ENCODE results near the gene PTPRS.

PTPRS gene

DNA sequence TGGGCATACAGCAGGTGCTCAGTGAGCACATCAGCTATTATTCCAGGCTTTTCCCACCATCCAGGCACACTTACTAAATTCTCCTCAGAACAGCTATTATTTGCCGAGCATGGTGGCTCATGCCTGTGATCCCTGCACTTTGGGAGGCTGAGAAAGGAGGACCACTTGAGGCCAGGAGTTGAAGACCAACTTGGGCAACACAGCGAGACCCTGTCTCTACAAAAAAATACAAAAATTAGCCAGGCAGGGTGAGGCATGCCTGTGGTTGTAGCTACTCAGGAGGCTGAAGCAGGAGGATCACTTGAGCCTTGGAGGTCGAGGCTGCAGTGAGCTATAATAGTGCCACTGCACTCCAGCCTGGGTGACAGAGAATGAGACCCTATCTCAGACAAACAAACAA is 35.4 kb downstream of the PTPRS start:
- no peak for DNase-seq

DNA sequence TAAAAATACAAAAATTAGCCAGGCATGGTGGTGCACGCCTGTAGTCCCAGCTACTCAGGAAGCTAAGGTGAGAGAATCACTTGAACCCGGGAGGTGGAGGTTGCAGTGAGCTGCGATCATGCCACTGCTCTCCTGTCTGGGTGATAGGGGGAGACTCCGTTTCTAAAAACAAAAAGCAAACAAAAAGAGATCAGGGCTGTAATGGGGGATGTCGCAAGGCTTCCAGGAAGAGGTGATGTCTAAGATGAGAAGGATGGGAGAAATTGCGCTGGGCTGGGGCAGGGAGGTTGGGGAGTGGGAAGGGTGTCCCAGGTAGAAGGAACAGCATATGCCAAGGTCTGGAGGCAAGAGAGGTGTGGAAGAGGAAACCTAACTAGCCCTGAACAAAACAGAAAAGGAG is 36.1 kb downstream of the PTPRS start:
- no peak for DNase-seq

DNA sequence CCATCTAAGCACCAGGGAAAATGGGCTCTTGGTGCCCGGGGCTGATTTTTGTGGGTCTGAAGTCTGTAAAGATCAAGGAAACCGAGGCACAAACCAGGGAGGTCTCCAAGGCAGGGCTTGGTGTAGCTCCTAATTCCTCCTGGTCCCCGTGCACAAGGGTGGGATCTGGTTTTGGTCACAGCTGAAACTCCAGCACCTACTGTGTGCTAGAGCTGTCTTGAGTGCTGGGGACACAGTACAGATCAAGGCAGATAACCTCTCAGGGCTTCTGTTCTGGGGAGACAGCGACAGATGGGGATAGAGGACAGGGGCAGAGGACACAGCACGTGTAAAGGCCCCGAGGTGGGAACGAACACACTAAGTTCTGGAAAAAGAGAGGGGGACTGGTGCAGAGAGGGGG is 37.4 kb downstream of the PTPRS start:
- DNase-seq = no peak

DNA sequence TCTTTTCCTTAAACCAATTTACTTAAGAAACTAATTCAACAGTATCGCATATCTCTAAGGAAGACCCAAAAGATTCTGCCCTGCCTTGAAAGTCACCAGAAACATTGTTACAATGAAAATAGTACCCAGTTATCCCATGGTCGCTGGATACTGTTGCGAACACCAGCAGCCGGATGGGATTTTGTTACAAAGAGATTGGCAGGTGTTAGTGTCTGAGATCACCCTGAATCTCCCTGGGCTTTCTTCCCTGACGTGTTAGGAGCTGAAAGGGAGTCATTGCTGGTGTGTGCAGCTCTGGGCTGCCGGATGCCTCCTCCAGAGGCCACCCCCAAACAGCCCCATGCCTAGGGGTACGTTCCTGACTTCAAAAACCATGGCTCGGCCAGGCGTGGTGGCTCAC is 38.2 kb downstream of the PTPRS start:
- DNase-seq = no peak

DNA sequence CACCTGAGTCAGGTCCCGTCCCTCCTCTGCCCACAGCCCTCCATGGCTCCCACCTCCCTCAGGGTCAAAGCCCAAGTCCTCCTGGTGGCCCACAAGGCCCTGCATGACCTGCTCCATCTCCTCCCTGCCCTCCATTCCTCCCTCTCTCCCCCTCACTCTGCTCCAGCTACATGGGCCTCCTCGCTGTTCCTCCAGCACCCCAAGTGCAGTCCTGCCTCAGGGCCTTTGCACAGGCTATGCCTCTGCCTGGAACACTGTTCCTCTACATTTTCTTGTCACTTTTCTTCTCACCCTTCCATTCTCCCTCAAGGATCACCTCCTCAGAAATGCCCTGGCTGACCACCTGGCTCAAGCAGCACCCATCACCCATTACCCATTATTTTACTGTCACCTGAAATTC is 41.5 kb downstream of the PTPRS start:
- DNase-seq = no peak

DNA sequence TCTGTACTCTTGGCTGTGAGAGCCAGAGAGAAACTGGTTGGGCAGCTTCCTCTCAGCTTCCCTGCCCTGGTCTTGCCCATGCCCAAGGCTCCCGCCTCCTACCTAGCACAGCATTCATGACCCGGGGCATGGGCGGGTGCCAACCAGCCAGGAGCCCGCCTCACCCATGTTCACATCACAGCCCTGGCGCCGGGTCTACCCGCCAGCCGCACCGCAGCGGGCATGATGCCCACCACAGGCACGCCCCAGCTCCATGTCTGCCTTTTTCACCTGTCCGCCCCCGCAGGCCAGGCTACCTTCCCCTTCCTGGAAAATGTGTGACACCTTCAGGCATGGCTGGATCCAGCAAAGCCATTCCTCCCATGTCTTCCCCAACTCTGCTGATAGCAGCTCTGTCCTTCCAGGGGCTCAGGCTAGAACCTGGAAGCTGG is 42.1 kb downstream of the PTPRS start:
- DNase-seq = no peak

DNA sequence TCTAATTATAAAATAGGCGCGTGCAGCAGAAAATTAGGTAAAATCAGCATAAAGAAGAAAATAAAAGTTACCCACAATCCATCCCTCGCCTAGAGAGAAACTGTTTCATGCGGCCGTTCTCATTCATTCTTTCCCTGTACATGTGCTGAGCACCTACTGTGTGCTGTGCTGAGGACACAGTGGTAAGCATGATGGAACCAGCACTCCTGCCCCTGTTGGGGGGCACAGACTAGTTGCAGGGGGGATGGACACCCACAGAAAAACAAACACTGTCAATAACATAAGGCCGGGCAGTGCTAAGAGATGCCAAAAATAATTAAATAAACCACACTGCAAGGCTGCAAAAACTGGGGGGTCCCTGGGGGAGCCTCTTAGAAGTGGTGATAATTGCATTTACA is 43.3 kb downstream of the PTPRS start:
- no peak for DNase-seq

DNA sequence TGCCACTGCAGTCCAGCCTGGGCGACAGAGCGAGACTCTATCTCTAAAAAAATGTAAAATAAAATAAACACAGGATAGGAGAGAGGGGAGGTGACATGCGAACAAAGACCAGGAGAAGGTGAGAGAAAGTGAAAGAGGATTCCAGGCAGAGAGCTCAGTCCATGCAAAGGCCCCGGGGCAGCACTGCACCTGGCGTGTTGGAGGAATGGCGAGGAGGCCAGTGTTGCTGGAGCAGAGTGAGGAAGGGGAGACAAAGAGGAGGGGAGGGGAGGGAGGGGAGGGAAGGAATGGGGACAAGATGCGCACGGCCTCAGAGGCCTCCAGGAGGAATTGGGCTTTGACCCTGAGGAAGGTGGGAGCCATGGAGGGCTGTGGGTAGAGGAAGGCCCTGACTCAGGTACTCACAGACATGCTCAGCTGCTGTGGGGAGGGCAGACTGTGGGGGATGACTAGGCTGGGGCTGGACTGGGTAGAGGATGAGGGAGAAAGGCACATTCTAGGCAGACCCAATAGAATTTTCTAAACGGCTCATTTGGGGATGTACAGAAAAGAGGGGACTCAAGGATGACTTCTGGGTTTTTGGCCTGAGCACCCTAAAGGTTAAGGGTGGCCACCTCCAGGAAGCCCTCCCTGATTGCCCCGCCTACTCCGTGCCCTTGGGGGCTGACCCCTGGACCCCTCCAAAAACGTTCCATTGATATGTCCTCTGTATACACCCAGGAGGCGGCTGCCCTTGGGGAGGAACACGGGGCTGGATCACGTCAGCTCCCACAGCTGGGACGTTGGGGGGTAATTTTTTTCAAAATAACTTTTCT is 43.9 kb downstream of the PTPRS start:
- no peak for DNase-seq

DNA sequence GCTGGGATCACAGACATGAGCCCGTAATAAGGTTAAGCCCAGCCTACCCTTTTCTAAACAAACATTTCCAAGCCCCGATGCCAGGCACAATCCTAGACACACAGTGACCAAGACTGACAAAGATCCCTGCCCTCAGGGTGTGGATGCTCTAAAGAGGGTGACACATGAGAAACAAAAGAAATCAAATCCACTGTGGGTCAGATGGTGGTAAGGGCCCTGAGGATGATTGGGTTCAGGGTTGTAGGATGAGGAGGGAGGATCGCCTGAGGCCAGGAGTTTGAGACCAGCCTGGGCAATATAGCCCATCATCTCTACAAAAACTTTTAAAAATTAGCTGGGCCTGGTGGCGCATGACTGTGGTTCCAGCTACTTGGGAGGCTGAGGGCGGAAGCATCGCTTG is 44.6 kb downstream of the PTPRS start:
- DNase-seq = no peak

DNA sequence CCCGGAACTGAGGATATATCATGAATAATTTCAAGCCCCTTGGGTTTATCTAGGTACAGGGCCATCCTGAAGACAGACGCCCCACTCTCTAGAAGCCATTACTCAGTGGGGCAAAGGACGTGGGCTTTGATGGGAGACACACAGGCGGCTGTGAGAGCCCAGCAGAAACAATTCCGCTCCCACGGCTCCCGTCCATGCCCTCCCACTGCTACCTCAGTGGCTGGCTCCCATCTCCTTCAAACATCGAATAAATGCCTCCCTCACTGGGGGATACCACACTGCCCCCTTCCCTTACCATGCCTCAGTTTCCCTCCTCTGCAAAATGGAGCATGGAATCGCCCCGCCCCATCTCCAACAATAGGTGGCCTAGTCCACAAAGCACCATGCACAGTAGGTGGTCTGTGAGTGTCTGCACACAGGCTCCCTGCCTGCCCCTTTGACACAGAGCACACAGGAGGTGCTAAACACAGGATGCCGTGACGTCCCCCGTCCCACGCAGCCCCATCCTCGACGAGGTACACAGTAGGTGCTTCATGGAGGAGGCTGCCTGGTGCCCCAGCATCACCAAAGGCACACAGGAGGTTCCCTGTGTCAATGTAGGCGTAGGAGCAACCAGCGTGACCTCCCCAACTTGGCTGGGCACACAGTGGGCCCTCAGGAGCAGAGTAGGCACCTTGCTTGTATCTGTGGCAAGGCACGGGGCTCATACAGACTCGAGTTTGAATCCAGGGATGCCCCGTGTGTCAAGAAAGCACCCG is 46.0 kb downstream of the PTPRS start:
- no peak for DNase-seq

DNA sequence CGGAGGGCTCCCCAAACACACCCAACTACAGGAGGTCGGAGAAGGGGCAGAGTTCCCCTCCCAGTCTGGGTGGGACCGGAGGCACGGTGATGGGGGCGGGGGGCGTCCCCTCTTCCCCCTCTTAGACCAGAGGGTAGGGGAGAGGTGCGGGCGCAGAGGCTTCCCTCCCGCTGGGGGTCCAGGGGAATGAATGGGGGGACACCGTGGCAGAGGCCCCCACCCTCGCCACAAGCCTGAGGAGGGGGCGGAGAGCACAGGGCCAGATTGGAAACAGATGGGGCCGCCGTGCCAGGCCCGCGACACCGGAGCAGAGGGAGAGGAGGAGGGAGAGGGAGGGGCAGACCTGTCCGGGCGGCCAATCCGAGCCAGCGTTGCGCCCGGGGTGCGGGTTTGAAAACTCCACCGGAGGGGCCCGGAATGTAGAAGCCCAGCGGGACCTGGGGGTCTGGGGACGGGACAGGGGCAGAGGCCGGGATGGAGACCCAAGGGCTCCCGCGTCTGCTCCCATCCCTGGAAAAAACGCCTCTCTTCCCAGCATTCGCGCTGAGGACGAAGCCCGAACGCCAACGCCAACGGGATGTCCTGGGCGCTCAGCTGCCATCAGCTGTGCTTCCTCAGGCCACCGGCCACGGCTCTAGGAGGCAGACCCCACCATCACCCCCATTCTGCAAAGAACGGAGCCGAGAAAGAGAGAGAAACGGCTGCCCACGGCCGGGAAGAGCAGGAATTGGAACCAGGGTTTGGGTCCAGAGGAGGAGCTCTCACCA is 46.8 kb downstream of the PTPRS start:
- no peak for DNase-seq

DNA sequence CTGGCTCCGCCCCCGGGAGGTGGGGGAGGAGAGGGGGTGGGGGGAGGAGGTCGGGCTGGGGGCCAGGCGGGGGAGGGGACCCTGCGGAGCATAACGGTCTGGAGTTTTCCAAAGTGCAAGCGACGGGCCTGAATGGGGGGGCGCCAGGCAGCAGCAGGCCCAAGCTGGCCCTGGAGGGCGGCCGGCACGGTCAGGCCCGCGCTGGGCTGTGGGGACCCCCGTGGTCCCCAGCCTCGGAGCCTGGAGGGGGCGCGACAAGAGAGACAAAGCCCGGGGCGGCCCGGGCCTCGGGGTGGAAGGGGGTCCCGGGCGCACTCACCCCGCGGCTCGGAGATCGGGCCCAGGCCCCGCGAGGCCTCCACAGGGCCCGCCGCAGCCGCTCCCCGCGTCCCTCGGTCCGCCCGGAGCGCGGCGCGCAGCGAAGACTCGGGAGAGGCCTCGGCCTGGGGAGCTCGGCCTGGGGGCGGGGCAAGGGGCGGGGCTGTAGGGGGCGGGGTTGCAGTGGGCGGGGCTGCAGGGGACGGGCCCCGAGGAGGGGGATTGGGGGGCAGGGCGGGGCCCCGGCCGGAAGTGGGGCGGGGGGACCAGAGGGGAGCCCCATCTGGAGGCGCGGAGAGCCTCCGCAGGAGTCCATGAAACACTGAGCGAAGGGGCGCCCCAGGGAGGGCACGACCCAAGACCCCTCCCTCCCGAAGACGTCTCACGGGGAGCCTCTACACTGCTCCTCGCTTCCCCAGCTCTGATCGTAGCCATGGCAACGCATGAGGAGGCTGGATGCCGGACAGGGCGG is 47.6 kb downstream of the PTPRS start:
- peak; percentile 94 for DNase-seq

DNA sequence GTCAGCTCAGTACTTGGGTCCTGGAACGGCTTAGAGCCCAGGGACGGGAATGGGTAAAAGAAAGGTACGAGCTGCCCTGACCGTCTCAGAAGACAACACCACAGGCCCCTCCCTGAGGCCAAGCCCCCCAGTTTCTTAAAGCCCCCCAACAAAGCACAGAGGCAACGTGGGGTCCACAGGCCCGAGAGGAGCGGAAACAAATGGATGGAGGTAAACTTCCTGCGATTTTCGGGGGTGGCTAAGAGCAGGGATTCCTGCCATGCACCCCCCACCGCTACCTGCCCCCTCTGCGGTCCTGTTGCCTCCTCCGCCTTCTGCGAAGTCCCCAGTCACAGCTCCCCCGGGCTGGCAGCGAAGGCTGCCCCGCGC is 48.2 kb downstream of the PTPRS start:
- DNase-seq = no peak

DNA sequence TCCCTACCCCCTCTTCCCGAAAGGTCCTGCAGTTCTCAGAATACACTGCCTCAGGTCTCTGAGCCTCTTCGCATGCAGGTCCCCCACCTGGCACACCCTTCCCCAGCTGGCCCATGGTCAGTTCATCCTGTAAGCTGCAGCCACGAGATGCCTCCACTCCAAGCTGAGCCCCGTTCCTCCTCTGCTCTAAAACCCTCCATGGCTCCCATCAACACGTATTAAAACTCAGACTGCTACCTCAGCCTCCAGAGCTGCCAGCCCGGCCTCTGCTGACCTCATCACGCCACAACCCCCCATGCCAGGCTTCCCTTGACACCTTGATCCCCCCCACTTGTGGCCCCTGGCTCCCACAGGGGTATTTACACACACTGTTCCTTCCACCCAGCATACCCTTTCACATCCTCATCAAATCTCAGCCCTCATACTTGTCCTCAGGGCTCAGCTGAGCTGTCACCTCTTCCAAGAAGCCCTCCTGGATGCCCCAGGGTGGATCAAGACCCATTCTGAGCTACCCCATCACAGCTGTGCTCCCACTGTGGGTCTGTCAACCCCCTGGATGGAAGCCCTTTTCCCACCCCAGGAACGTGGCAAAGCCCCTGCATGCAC is 48.9 kb downstream of the PTPRS start:
- no peak for DNase-seq
